HepG2 (cell line): Measurements from ENCODE around the gene SECTM1. TPM values are rescaled to one million over a fixed set of nuclear protein-coding genes. Genes with fewer than 3 reads are reported as not detected.
A peak's percentile ranks its signal among the peaks of the same experiment; 100 is the strongest.

Source experiments
- AGO2 ChIP-seq: fragments of 200-400 bp; formaldehyde crosslinking; optimal IDR thresholded peaks from 2 replicates; pipeline ENCODE3; 2017; ENCODE audit warnings: mild to moderate bottlenecking, low read depth, low read length, moderate library complexity
- ARNT2 ChIP-seq: sonication (generic); formaldehyde crosslinking; IDR thresholded peaks from 2 replicates; pipeline ENCODE4 v1.8.0; 2022; ENCODE audit warnings: mild to moderate bottlenecking, low read depth, missing genetic modification reagents, moderate library complexity
- CAMTA2 ChIP-seq: sonication (generic); formaldehyde crosslinking; IDR thresholded peaks from 2 replicates; pipeline ENCODE4 v1.4.0; 2020; ENCODE audit warnings: mild to moderate bottlenecking, missing genetic modification reagents, borderline replicate concordance
- CENPT ChIP-seq: sonication (generic); formaldehyde crosslinking; IDR thresholded peaks from 2 replicates; pipeline ENCODE4 v1.8.0; 2022; ENCODE audit warnings: low read depth, mild to moderate bottlenecking, moderate library complexity, missing genetic modification reagents
- JUNB ChIP-seq: sonication (generic); formaldehyde crosslinking; IDR thresholded peaks from 2 replicates; pipeline ENCODE4 v1.8.0; 2022; ENCODE audit warnings: missing genetic modification reagents, mild to moderate bottlenecking, borderline replicate concordance
- KAT2B ChIP-seq: fragments of 150-350 bp; IDR thresholded peaks from 2 replicates; pipeline ENCODE4 v1.6.1; 2014; ENCODE audit warnings: low read depth, low read length, borderline replicate concordance
- KMT2B ChIP-seq: IDR thresholded peaks from 2 replicates; pipeline ENCODE4 v1.6.1; 2016; ENCODE audit warnings: missing genetic modification reagents, missing compliant biosample characterization
- LBX2 ChIP-seq: sonication (generic); formaldehyde crosslinking; IDR thresholded peaks from 2 replicates; pipeline ENCODE4 v1.5.0; 2020; ENCODE audit warnings: missing genetic modification reagents, mild to moderate bottlenecking, borderline replicate concordance
- MBNL3 ChIP-seq: fragments of 250-450 bp; sonication (Bioruptor Pico); conservative IDR thresholded peaks from 2 replicates; pipeline ENCODE4 v1.8.0; 2022; ENCODE audit warnings: mild to moderate bottlenecking, inconsistent platforms
- MTA3 ChIP-seq: sonication (generic); formaldehyde crosslinking; IDR thresholded peaks from 2 replicates; pipeline ENCODE4 v1.4.0; 2020; ENCODE audit warnings: missing genetic modification reagents
- MYNN ChIP-seq: sonication (generic); formaldehyde crosslinking; IDR thresholded peaks from 2 replicates; pipeline ENCODE4 v1.4.0; 2020; ENCODE audit warnings: mild to moderate bottlenecking, low read depth, missing genetic modification reagents
- NRL ChIP-seq: sonication (generic); formaldehyde crosslinking; IDR thresholded peaks from 2 replicates; pipeline ENCODE4 v1.5.0; 2020; ENCODE audit warnings: missing genetic modification reagents, mild to moderate bottlenecking, moderate library complexity, borderline replicate concordance
- SAP130 ChIP-seq: IDR thresholded peaks from 2 replicates; pipeline ENCODE4 v1.6.1; 2016; ENCODE audit warnings: low read depth
- SP5 ChIP-seq: IDR thresholded peaks from 2 replicates; pipeline ENCODE4 v1.6.1; 2016; ENCODE audit warnings: low read depth, borderline replicate concordance
- TOE1 ChIP-seq: sonication (generic); formaldehyde crosslinking; IDR thresholded peaks from 2 replicates; pipeline ENCODE4 v1.4.0; 2020; ENCODE audit warnings: mild to moderate bottlenecking, missing genetic modification reagents
- ZBTB2 ChIP-seq: sonication (generic); formaldehyde crosslinking; IDR thresholded peaks from 2 replicates; pipeline ENCODE4 v1.8.0; 2022; ENCODE audit warnings: low read depth, missing genetic modification reagents
- ZBTB25 ChIP-seq: IDR thresholded peaks from 2 replicates; pipeline ENCODE4 v1.6.1; 2018; ENCODE audit warnings: missing genetic modification reagents
- ZFP62 ChIP-seq: sonication (generic); formaldehyde crosslinking; IDR thresholded peaks from 2 replicates; pipeline ENCODE4 v1.4.0; 2020; ENCODE audit warnings: missing genetic modification reagents
- ZKSCAN5 ChIP-seq: sonication (generic); formaldehyde crosslinking; IDR thresholded peaks from 2 replicates; pipeline ENCODE4 v1.5.1; 2020; ENCODE audit warnings: mild to moderate bottlenecking, missing genetic modification reagents
- ZNF329 ChIP-seq: sonication (generic); formaldehyde crosslinking; IDR thresholded peaks from 2 replicates; pipeline ENCODE4 v1.9.0; 2021; ENCODE audit warnings: low read depth, mild to moderate bottlenecking, missing genetic modification reagents
- ZNF512B ChIP-seq: sonication (generic); formaldehyde crosslinking; IDR thresholded peaks from 2 replicates; pipeline ENCODE4 v1.5.1; 2020; ENCODE audit warnings: missing genetic modification reagents, mild to moderate bottlenecking, borderline replicate concordance
- ZNF576 ChIP-seq: sonication (generic); formaldehyde crosslinking; IDR thresholded peaks from 2 replicates; pipeline ENCODE4 v1.4.0; 2020; ENCODE audit warnings: mild to moderate bottlenecking, missing genetic modification reagents
- ZZZ3 ChIP-seq: sonication (generic); formaldehyde crosslinking; IDR thresholded peaks from 2 replicates; pipeline ENCODE4 v1.4.0; 2020; ENCODE audit warnings: missing genetic modification reagents, mild to moderate bottlenecking, borderline replicate concordance
- polyA plus RNA-seq, 8 experiments: library from polyadenylated mRNA; depleted of rRNA in 3 of 8; stranded (reverse) in 7 of 8; unstranded in 1 of 8; fragments of >200 nt; fragmentation: Illumina TruSeq in 4 of 8; extraction: Trizol in 4 of 8; gene quantifications; 2 replicates each; pipeline versions ENCODE4 v1.2.1 to v1.2.3, GENCODE V29; 2011 to 2016; ENCODE audit warnings: low read depth in 4 of 8, missing spikeins in 1 of 8, mixed read lengths in 1 of 8; ENCODE audit not compliant: insufficient read depth in 1 of 8
- total RNA-seq, 5 experiments: library from RNA; depleted of rRNA; stranded (reverse); fragments of >200 nt; fragmentation: Illumina TruSeq; extraction: Trizol; gene quantifications; 2 replicates each; pipeline ENCODE4 v1.2.3, GENCODE V29; 2016; ENCODE audit warnings: low read depth in 1 of 5

The SECTM1 gene
- total and polyA plus RNA-seq, 2 of the 13 experiments (the other 11 are each of a cell fraction or from before 2014, with no cell fraction given): 3.5 to 5.3 TPM

- peak; percentile 24; the same call in 1 of the 2 replicates for TF ChIP-seq ZBTB25 (CRISPR knock-in tag)
- TF ChIP-seq MBNL3: no peak
- no peak for TF ChIP-seq ZFP62 (CRISPR knock-in tag)
- TF ChIP-seq KMT2B (CRISPR knock-in tag): no peak
- no peak; the same call in 1 of the 2 replicates for TF ChIP-seq SAP130 (CRISPR knock-in tag)
- TF ChIP-seq ZNF329 (CRISPR knock-in tag): no peak
- TF ChIP-seq MTA3: no peak
- peak; percentile 82; the same call in 1 of the 2 replicates for TF ChIP-seq CAMTA2
- no peak for TF ChIP-seq TOE1
- peak; percentile 12 for TF ChIP-seq AGO2
- no peak for TF ChIP-seq ZZZ3 (CRISPR knock-in tag)
- TF ChIP-seq ARNT2 (CRISPR knock-in tag): peak; percentile 63; the same call in 1 of the 2 replicates
- no peak for TF ChIP-seq KAT2B
- no peak for TF ChIP-seq ZKSCAN5 (CRISPR knock-in tag)
- no peak for TF ChIP-seq SP5 (CRISPR knock-in tag)
- TF ChIP-seq ZNF512B (CRISPR knock-in tag): no peak
- no peak for TF ChIP-seq MYNN
- TF ChIP-seq LBX2: peak; percentile 36; the same call in 1 of the 2 replicates
- TF ChIP-seq CENPT (CRISPR knock-in tag): 0 out of 2 replicates have a peak, but pooled peaks have one; percentile 65
- no peak for TF ChIP-seq ZNF576 (CRISPR knock-in tag)
- TF ChIP-seq ZBTB2 (CRISPR knock-in tag): no peak
- no peak for TF ChIP-seq JUNB (CRISPR knock-in tag)
- no peak for TF ChIP-seq NRL (CRISPR knock-in tag)
Measured at GRCh38 chr17:82320956-82321927, 12.3 kb downstream of the SECTM1 start (continued).
